HepG2 (cell line): Measurements from ENCODE around the gene TMEM253. TPM values are rescaled to one million over a fixed set of nuclear protein-coding genes. Genes with fewer than 3 reads are reported as not detected.

Experiments used
- ATAC-seq: fragments of 200-7000 bp; cut with Tn5 transposase; 3 replicates; pipeline ENCODE4 v1.9.1; 2020; ENCODE audit warnings: mild to moderate bottlenecking, moderate library complexity
- BruUV-seq: library from RNA; stranded (reverse); fragments of 400-500 nt; replicated peaks from 2 replicates; lab custom pipeline; 2021; lab: Mats Ljungman, UMichigan
- CTCF ChIA-PET: fragments of 300-600 bp; formaldehyde crosslinking; extraction: SDS; loops from one replicate; lab custom pipeline; 2021; ENCODE audit warnings: low total read pairs, inconsistent platforms, low intra/inter-chr PET ratio; lab: Yijun Ruan, JAX
- POLR2A ChIA-PET: fragments of 350-600 bp; sonication (Branson Sonifier 250); formaldehyde crosslinking; loops from one replicate; lab custom pipeline; 2020; ENCODE audit warnings: antibody characterized with exemption, inconsistent platforms; lab: Yijun Ruan, JAX
- DNase-seq: peaks from one replicate; pipeline ENCODE4 v3.0.0-alpha.2; 2015; ENCODE audit warnings: low spot score
- FAIRE-seq: peaks from 3 replicates; lab custom pipeline; 2011; peaks lifted over from hg19 to GRCh38; lab: Jason Lieb, UNC
- H2AFZ ChIP-seq: one replicate; pipeline ENCODE4 v1.6.1; 2011; ENCODE audit warnings: low read length, inconsistent platforms
- H3K27ac ChIP-seq: fragments of 300-600 bp; 3 replicates; pipeline ENCODE4 v1.8.0; 2011; ENCODE audit warnings: mixed run types, mild to moderate bottlenecking, mixed read lengths, low read length, inconsistent platforms; ENCODE audit not compliant: insufficient read depth; ENCODE audit errors: extremely low read length
- H3K27me3 ChIP-seq, 2 experiments: fragments of 200-600 bp in 1 of 2; 2 replicates in 1 of 2; 3 replicates in 1 of 2; pipeline versions ENCODE4 v1.6.0 to v1.8.0; 2011; ENCODE audit warnings: low read length in 2 of 2, mild to moderate bottlenecking in 2 of 2, moderate library complexity in 2 of 2, inconsistent platforms in 1 of 2; ENCODE audit not compliant: insufficient read depth in 2 of 2, control insufficient read depth in 1 of 2
- H3K36me3 ChIP-seq, 2 experiments: fragments of 200-600 bp in 1 of 2; replicated peaks in 1 of 2; 2 replicates in 1 of 2; 3 replicates in 1 of 2; pipeline versions ENCODE4 v1.5.1 to v1.8.0; 2011; ENCODE audit warnings: low read length in 2 of 2, inconsistent platforms in 1 of 2; ENCODE audit not compliant: insufficient read depth in 2 of 2, control insufficient read depth in 1 of 2
- H3K4me1 ChIP-seq: 2 replicates; pipeline ENCODE4 v1.5.1; 2012; ENCODE audit warnings: low read length, inconsistent platforms; ENCODE audit not compliant: insufficient read depth
- H3K4me2 ChIP-seq: 2 replicates; pipeline ENCODE4 v1.6.0; 2011; ENCODE audit warnings: low read depth, low read length, inconsistent platforms
- H3K4me3 ChIP-seq, 3 experiments: fragments of 200-600 bp in 1 of 3; sonication (generic), shearing (Covaris generic) in 1 of 3; replicated peaks in 1 of 3; 2 replicates each; pipeline ENCODE4 v1.5.1; 2011 to 2016; ENCODE audit warnings: low read length in 3 of 3, inconsistent platforms in 2 of 3, low read depth in 2 of 3, mild to moderate bottlenecking in 2 of 3, control low read depth in 1 of 3, mixed read lengths in 1 of 3; ENCODE audit not compliant: insufficient read depth in 1 of 3
- H3K79me2 ChIP-seq: one replicate; pipeline ENCODE4 v1.6.1; 2011; ENCODE audit warnings: low read length, inconsistent platforms; ENCODE audit not compliant: insufficient read depth
- H3K9ac ChIP-seq: 2 replicates; pipeline ENCODE4 v1.6.0; 2011; ENCODE audit warnings: mild to moderate bottlenecking, low read depth, low read length, inconsistent platforms; ENCODE audit not compliant: insufficient read depth
- H3K9me3 ChIP-seq: 2 replicates; pipeline ENCODE4 v1.5.1; 2012; ENCODE audit warnings: mild to moderate bottlenecking, low read length
- H4K20me1 ChIP-seq: 2 replicates; pipeline ENCODE4 v1.6.0; 2011; ENCODE audit warnings: inconsistent platforms, mild to moderate bottlenecking, low read length, moderate library complexity; ENCODE audit not compliant: insufficient read depth
- ASH2L ChIP-seq: fragments of 300-600, 200-600 bp; sonication (generic); IDR thresholded peaks from 2 replicates; pipeline ENCODE4 v1.7.0; 2017; ENCODE audit warnings: low read depth, mild to moderate bottlenecking, moderate library complexity, mixed read lengths, low read length; ENCODE audit not compliant: insufficient read length
- DBP ChIP-seq: sonication (generic); formaldehyde crosslinking; IDR thresholded peaks from 2 replicates; pipeline ENCODE4 v1.4.0; 2020; ENCODE audit warnings: missing genetic modification reagents; ENCODE audit errors: not compliant biosample characterization
- FOXK1 ChIP-seq: sonication (generic); formaldehyde crosslinking; IDR thresholded peaks from 2 replicates; pipeline ENCODE4 v1.4.0; 2020; ENCODE audit warnings: low read depth, missing genetic modification reagents, borderline replicate concordance
- HDAC1 ChIP-seq: sonication (generic); formaldehyde crosslinking; IDR thresholded peaks from 2 replicates; pipeline ENCODE4 v1.5.1; 2020; ENCODE audit warnings: mild to moderate bottlenecking, missing genetic modification reagents
- IRF9 ChIP-seq: sonication (generic); formaldehyde crosslinking; IDR thresholded peaks from 2 replicates; pipeline ENCODE4 v1.8.0; 2022; ENCODE audit warnings: missing genetic modification reagents, mild to moderate bottlenecking, borderline replicate concordance
- JUND ChIP-seq: sonication (generic); formaldehyde crosslinking; IDR thresholded peaks from 2 replicates; pipeline ENCODE4 v1.8.0; 2022; ENCODE audit warnings: mild to moderate bottlenecking, missing genetic modification reagents
- POLR2A ChIP-seq, 2 experiments: IDR thresholded peaks; 2 replicates each; pipeline ENCODE4 v1.6.1; 2011; ENCODE audit warnings: low read depth in 2 of 2, low read length in 2 of 2, mild to moderate bottlenecking in 1 of 2, moderate library complexity in 1 of 2; ENCODE audit not compliant: insufficient read depth in 1 of 2
- TIGD3 ChIP-seq: sonication (generic); formaldehyde crosslinking; IDR thresholded peaks from 2 replicates; pipeline ENCODE4 v1.5.1; 2020; ENCODE audit warnings: mild to moderate bottlenecking, missing genetic modification reagents, borderline replicate concordance
- ZBED4 ChIP-seq: sonication (generic); formaldehyde crosslinking; IDR thresholded peaks from 2 replicates; pipeline ENCODE4 v1.4.0; 2020; ENCODE audit warnings: missing genetic modification reagents, borderline replicate concordance
- ZIK1 ChIP-seq: sonication (generic); formaldehyde crosslinking; IDR thresholded peaks from 2 replicates; pipeline ENCODE4 v1.5.0; 2020; ENCODE audit warnings: mild to moderate bottlenecking, low read depth, missing genetic modification reagents, borderline replicate concordance
- ZKSCAN5 ChIP-seq: sonication (generic); formaldehyde crosslinking; IDR thresholded peaks from 2 replicates; pipeline ENCODE4 v1.5.1; 2020; ENCODE audit warnings: mild to moderate bottlenecking, missing genetic modification reagents
- ZNF24 ChIP-seq: fragments of 450-650 bp; IDR thresholded peaks from 2 replicates; pipeline ENCODE4 v1.6.1; 2017; ENCODE audit warnings: antibody characterized with exemption, mild to moderate bottlenecking
- ZNF629 ChIP-seq: sonication (generic); formaldehyde crosslinking; conservative IDR thresholded peaks from 2 replicates; pipeline ENCODE4 v1.5.0; 2020; ENCODE audit warnings: missing genetic modification reagents
- ZNF772 ChIP-seq: sonication (generic); formaldehyde crosslinking; IDR thresholded peaks from 2 replicates; pipeline ENCODE4 v1.5.0; 2020; ENCODE audit warnings: mild to moderate bottlenecking, missing genetic modification reagents
- WGBS: methylation state at CpG from one replicate; pipeline ENCODE4 v1.1.6; 2017; ENCODE audit warnings: low lambda C conversion rate; 5-methylcytosine and 5-hydroxymethylcytosine counted together
- in situ Hi-C: cut with HindIII; loops from 2 replicates; pipeline ENCODE4 v1.10.0; 2017; ENCODE audit warnings: low pct_unique_long_range_greater_than_20kb; ENCODE audit not compliant: extremely low pct_ligation_motif_present
- intact Hi-C: fragments of 100-400 bp; cut with micrococcal nuclease; formaldehyde crosslinking; loops from one replicate; pipeline ENCODE4 v1.10.0; 2022; ENCODE audit not compliant: unreplicated experiment
- polyA plus RNA-seq, 8 experiments: library from polyadenylated mRNA; depleted of rRNA in 3 of 8; stranded (reverse) in 7 of 8; unstranded in 1 of 8; fragments of >200 nt; fragmentation: Illumina TruSeq in 4 of 8; extraction: Trizol in 4 of 8; gene quantifications; 2 replicates each; pipeline versions ENCODE4 v1.2.1 to v1.2.3, GENCODE V29; 2011 to 2016; ENCODE audit warnings: low read depth in 4 of 8, missing spikeins in 1 of 8, mixed read lengths in 1 of 8; ENCODE audit not compliant: insufficient read depth in 1 of 8
- total RNA-seq, 5 experiments: library from RNA; depleted of rRNA; stranded (reverse); fragments of >200 nt; fragmentation: Illumina TruSeq; extraction: Trizol; gene quantifications; 2 replicates each; pipeline ENCODE4 v1.2.3, GENCODE V29; 2016; ENCODE audit warnings: low read depth in 1 of 5
- TF ChIP-seq, protein P1 (sequence below): sonication (generic); formaldehyde crosslinking; IDR thresholded peaks from 2 replicates; pipeline ENCODE4 v1.4.0; 2020; ENCODE audit warnings: missing genetic modification reagents

TMEM253 gene
- total and polyA plus RNA-seq, 2 of the 13 experiments (the other 11 are each of a cell fraction or from before 2014, with no cell fraction given), result 0.29 to 0.45 TPM

GRCh38 chr14:21063479-21063878 is 37.4 kb upstream of the TMEM253 start:
- no peaks in the 10 kb centered on the region for H4K20me1 ChIP-seq
- in situ Hi-C loops, result no loop called here
- FAIRE-seq, result no peak
- CTCF ChIA-PET, result no interaction called here
- no peaks in the 10 kb centered on the region for H3K79me2 ChIP-seq
- no peak overlapping the region for H2AFZ ChIP-seq
- no peak for ATAC-seq
- DNase-seq, result no peak
- peaks cover 87% of the 10 kb centered on the region for H3K4me1 ChIP-seq
- TF ChIP-seq DBP (CRISPR knock-in tag), result no peak
- no peak for TF ChIP-seq TIGD3 (CRISPR knock-in tag)
- no peak for TF ChIP-seq POLR2A (IDR thresholded peaks at IDR 0.05; ENCODE audit: insufficient read depth in 1 of 2, low read depth in 2 of 2, low read length in 2 of 2)
- TF ChIP-seq ZKSCAN5, result no peak
- no peak for TF ChIP-seq ASH2L
- no peak for TF ChIP-seq ZIK1 (CRISPR knock-in tag)
- no peak for TF ChIP-seq ZNF772 (CRISPR knock-in tag)
- TF ChIP-seq JUND (CRISPR knock-in tag), result no peak
- TF ChIP-seq IRF9 (CRISPR knock-in tag), result no peak
- no peak for TF ChIP-seq FOXK1 (CRISPR knock-in tag)
- TF ChIP-seq ZBED4 (CRISPR knock-in tag), result no peak
- no peak for TF ChIP-seq ZNF24
- no peak for TF ChIP-seq ZNF629
- TF ChIP-seq HDAC1 (CRISPR knock-in tag), result no peak
- TF ChIP-seq, protein P1, sequence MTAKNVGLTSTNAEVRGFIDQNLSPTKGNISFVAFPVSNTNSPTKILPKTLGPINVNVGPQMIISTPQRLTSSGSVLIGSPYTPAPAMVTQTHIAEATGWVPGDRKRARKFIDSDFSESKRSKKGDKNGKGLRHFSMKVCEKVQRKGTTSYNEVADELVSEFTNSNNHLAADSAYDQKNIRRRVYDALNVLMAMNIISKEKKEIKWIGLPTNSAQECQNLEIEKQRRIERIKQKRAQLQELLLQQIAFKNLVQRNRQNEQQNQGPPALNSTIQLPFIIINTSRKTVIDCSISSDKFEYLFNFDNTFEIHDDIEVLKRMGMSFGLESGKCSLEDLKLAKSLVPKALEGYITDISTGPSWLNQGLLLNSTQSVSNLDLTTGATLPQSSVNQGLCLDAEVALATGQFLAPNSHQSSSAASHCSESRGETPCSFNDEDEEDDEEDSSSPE, result no peak
- no peak overlapping the region for H3K4me2 ChIP-seq
- WGBS, result 83% methylated on average over 3 of the region's 3 CpGs
- intact Hi-C loops, result no loop called here
- no peaks in the 10 kb centered on the region for H3K9me3 ChIP-seq
- no peaks in the 10 kb centered on the region for H3K36me3 ChIP-seq
- H3K4me3 ChIP-seq, result no peak overlapping the region
- POLR2A ChIA-PET, result interaction anchor here (1.3 to 2.1 kb wide), 3 partner anchors 10 to 376 kb away, joined by 3 to 10 read pairs (median 4); no protein-coding TSS in a partner anchor
- H3K27ac ChIP-seq, result no peak overlapping the region
- no peak overlapping the region for H3K9ac ChIP-seq
- BruUV-seq, result no TSS peak
- H3K27me3 ChIP-seq, result no peaks in the 10 kb centered on the region
